ENCODE measurements around the gene SPATA46. TPM values are rescaled to one million over a fixed set of nuclear protein-coding genes. Genes with fewer than 3 reads are reported as not detected.

Gene SPATA46
- total and polyA plus RNA-seq, 9 of the 15 experiments (the other 6 are each of a cell fraction or from before 2014, with no cell fraction given) = 0.04 to 0.11 TPM; not detected in 7

- FAIRE-seq (no peak), DNase-seq (ENCODE audit: extremely low read depth in 1 of 4, low spot score in 3 of 4) (no peak), ATAC-seq (no peak)
- POLR2A ChIA-PET = interaction anchor here (0.7 to 1.3 kb wide), 2 partner anchors 12 to 195 kb away, joined by 3 read pairs; no protein-coding TSS in a partner anchor
- BruUV-seq (replicated peaks) = no TSS peak
- intact Hi-C loops (cut with micrococcal nuclease) = no loop called here
- Histone ChIP-seq H3K9me1 (ENCODE audit: control insufficient read depth, insufficient read depth, low read length) (no peaks in the 10 kb centered on the region), H3K36me3 (ENCODE audit: control insufficient read depth, insufficient read depth, low read length) (no peaks in the 10 kb centered on the region), H3K27ac (ENCODE audit: extremely low read depth, low read depth, low read length) (no peak overlapping the region), H3K4me2 (ENCODE audit: insufficient read depth, low read length) (no peak overlapping the region), H2AFZ (ENCODE audit: low read depth, low read length) (no peak overlapping the region), H3K27me3 (ENCODE audit: control insufficient read depth in 2 of 2, insufficient read depth in 2 of 2, low read length in 2 of 2) (no peaks in the 10 kb centered on the region), H3K9me3 (replicated peaks; ENCODE audit: control insufficient read depth, insufficient read depth, low read depth, low read length) (no peaks in the 10 kb centered on the region), H3K4me3 (no peak overlapping the region), H4K20me1 (replicated peaks; ENCODE audit: control insufficient read depth, insufficient read depth, low read length) (no peaks in the 10 kb centered on the region), H3K79me2 (ENCODE audit: control insufficient read depth, insufficient read depth, low read length) (no peaks in the 10 kb centered on the region), H3K4me1 (replicated peaks in 1 of 2; ENCODE audit: control insufficient read depth in 2 of 2, insufficient read depth in 2 of 2, low read length in 2 of 2) (peaks cover 20 to 31% of the 10 kb centered on the region in 2 experiments), H3K9ac (ENCODE audit: insufficient read depth in 1 of 2, low read depth in 2 of 2, low read length in 2 of 2) (0 out of 4 replicates have a peak overlapping the region, but pooled peaks of 1 of the 2 experiments have one; percentile 76)
- in situ Hi-C loops (cut with MboI) = no loop called here
- CTCF ChIA-PET (ENCODE audit: low intra/inter-chr PET ratio) = no interaction called here
- WGBS (ENCODE audit: insufficient coverage, low coverage, missing lambda C conversion rate) = 67% methylated on average over 10 of the region's 10 CpGs
- no peak for TF ChIP-seq ZBTB17 (CRISPR knock-in tag; IDR thresholded peaks at IDR 0.05)
- TF ChIP-seq NONO (IDR thresholded peaks at IDR 0.05; ENCODE audit: low read depth in 2 of 2, low read length in 1 of 2) = no peak
- TF ChIP-seq ZBTB7A (IDR thresholded peaks at IDR 0.05; ENCODE audit: borderline replicate concordance, control insufficient read depth, low read depth, low read length) = no peak
- TF ChIP-seq KDM1A (IDR thresholded peaks at IDR 0.05) = peak in 1 of 2 experiments; percentile 25; a peak in 1 of 4 replicates
- TF ChIP-seq SMARCE1 (IDR thresholded peaks at IDR 0.05) = no peak
- TF ChIP-seq SNIP1 (IDR thresholded peaks at IDR 0.05; ENCODE audit: low read depth) = no peak
- TF ChIP-seq CXXC5 (CRISPR knock-in tag; IDR thresholded peaks at IDR 0.05) = no peak
Measured at GRCh38 chr1:162367772-162368171, 8.9 kb downstream of the SPATA46 start.
